ENCODE measurements around the gene C15orf61.

C15orf61 gene

GRCh38 chr15:67521029-67521782 is at the start of gene C15orf61:
C15orf61 (plus strand) TSS chr15:67521131; CDS start chr15:67521249, 118 bp downstream.
- DNase-seq, result peak; percentile 90

- DNase-seq, result no peak
These were observed 48.0 kb upstream of the C15orf61 start for GRCh38 chr15:67472957-67473356.

- DNase-seq, result no peak
These were observed 46.4 kb upstream of the C15orf61 start for GRCh38 chr15:67474405-67475110.

GRCh38 chr15:67479781-67480505 is 41.0 kb upstream of the C15orf61 start:
- DNase-seq, result no peak

GRCh38 chr15:67480741-67481140 is 40.2 kb upstream of the C15orf61 start:
- DNase-seq, result no peak

- no peak for DNase-seq
These were observed 39.3 kb upstream of the C15orf61 start for GRCh38 chr15:67481680-67482079.

- DNase-seq, result no peak
These were observed 25.3 kb upstream of the C15orf61 start for GRCh38 chr15:67495585-67495984.

- DNase-seq, result peak; percentile 17
These were observed 19.6 kb upstream of the C15orf61 start for GRCh38 chr15:67501177-67501835.

- DNase-seq, result no peak
These were observed 19.0 kb upstream of the C15orf61 start for GRCh38 chr15:67501836-67502461.

- DNase-seq, result no peak
These were observed 16.9 kb upstream of the C15orf61 start for GRCh38 chr15:67504056-67504455.

- no peak for DNase-seq
These were observed 16.1 kb upstream of the C15orf61 start for GRCh38 chr15:67504796-67505195.

GRCh38 chr15:67505675-67506572 is 15.0 kb upstream of the C15orf61 start:
- DNase-seq, result no peak

GRCh38 chr15:67506775-67507747 is 13.9 kb upstream of the C15orf61 start:
- no peak for DNase-seq

- no peak for DNase-seq
These were observed 12.5 kb upstream of the C15orf61 start for GRCh38 chr15:67508407-67508806.

- DNase-seq, result no peak
These were observed 11.0 kb upstream of the C15orf61 start for GRCh38 chr15:67509918-67510317.

GRCh38 chr15:67510597-67511190 is 10.2 kb upstream of the C15orf61 start:
- DNase-seq, result no peak

- DNase-seq, result no peak
These were observed 9.3 kb upstream of the C15orf61 start for GRCh38 chr15:67511606-67512005.

GRCh38 chr15:67512140-67512539 is 8.8 kb upstream of the C15orf61 start:
- DNase-seq, result no peak

- DNase-seq, result no peak
These were observed 7.8 kb upstream of the C15orf61 start for GRCh38 chr15:67512933-67513714.
